ENCODE results near the gene FIBCD1.

- TF ChIP-seq ZNF114 (CRISPR knock-in tag; IDR thresholded peaks at IDR 0.05) (no peak), REST (IDR thresholded peaks at IDR 0.05; ENCODE audit: unreplicated experiment) (no peak), CTCF (conservative IDR thresholded peaks at IDR 0.05; ENCODE audit: low read depth in 2 of 2) (no peak), CREB1 (CRISPR knock-in tag; IDR thresholded peaks at IDR 0.05; ENCODE audit: low read depth) (no peak), JUNB (IDR thresholded peaks at IDR 0.05; ENCODE audit: unreplicated experiment) (no peak), EZH2 (IDR thresholded peaks at IDR 0.05; ENCODE audit: low read depth, unreplicated experiment) (no peak), STAT1 (IDR thresholded peaks at IDR 0.05; ENCODE audit: unreplicated experiment) (no peak), POLR2AphosphoS5 (IDR thresholded peaks at IDR 0.05; ENCODE audit: low read depth) (no peak)
Observed at GRCh38 chr9:130934246-130934645, 4.8 kb downstream of the FIBCD1 start.

Data from GM23338 (cell line).